Thyroid gland (tissue), 4 donors: ENCODE results near the gene MAP4K1. TPM values are rescaled to one million over a fixed set of nuclear protein-coding genes. Genes with fewer than 3 reads are reported as not detected.
"Not testable (repeated sequence)": the region's sequence is repeated elsewhere in the genome, so short reads cannot be mapped to it uniquely, and the experiment has no call there.

Experiments used
- DNase-seq, 2 donors: peaks; one replicate each; pipeline ENCODE4 v3.0.0-alpha.2; 2019
- H3K27ac ChIP-seq, 3 donors: fragments of 200-600 bp; sonication (generic); 1 replicate in 2 of 3; 2 replicates in 1 of 3; pipeline ENCODE4 v1.5.1; 2016 to 2019; ENCODE audit warnings: mild to moderate bottlenecking in 1 of 3, moderate library complexity in 1 of 3
- H3K27me3 ChIP-seq: fragments of 200-600 bp; sonication (generic); one replicate; pipeline ENCODE4 v1.5.1; 2019
- H3K36me3 ChIP-seq, 2 donors: fragments of 200-600 bp; sonication (generic); one replicate each; pipeline ENCODE4 v1.5.1; 2016 to 2019
- H3K4me1 ChIP-seq, 2 donors: fragments of 200-600 bp; sonication (generic); one replicate each; pipeline ENCODE4 v1.5.1; 2017 to 2019
- H3K4me3 ChIP-seq, 3 donors: fragments of 200-600 bp; sonication (generic); replicated peaks in 1 of 3; 1 replicate in 2 of 3; 2 replicates in 1 of 3; pipeline ENCODE4 v1.5.1; 2016; ENCODE audit warnings: mild to moderate bottlenecking in 1 of 3
- H3K9me3 ChIP-seq: fragments of 200-600 bp; sonication (generic); one replicate; pipeline ENCODE4 v1.5.1; 2017
- CTCF ChIP-seq, 6 experiments: fragments of 200-600 bp in 3 of 6; fragments of 450-650 bp in 3 of 6; sonication (generic) in 3 of 6; IDR thresholded peaks; one replicate each; pipeline ENCODE4 v1.5.1; 2016 to 2019; ENCODE audit warnings: antibody characterized with exemption in 6 of 6, mild to moderate bottlenecking in 2 of 6, inconsistent platforms in 1 of 6, moderate library complexity in 1 of 6
- POLR2A ChIP-seq, 2 donors: fragments of 450-650 bp; IDR thresholded peaks; one replicate each; pipeline ENCODE4 v1.6.1; 2017; ENCODE audit warnings: antibody characterized with exemption in 2 of 2, mild to moderate bottlenecking in 2 of 2, moderate library complexity in 1 of 2
- WGBS, 2 donors: methylation state at CpG; one replicate each; pipeline ENCODE4 v1.1.5; 2017; 5-methylcytosine and 5-hydroxymethylcytosine counted together
- intact Hi-C: fragments of 100-400 bp; cut with DNase I; formaldehyde crosslinking; loops from one replicate; pipeline ENCODE4 v1.15.1; 2023
- total RNA-seq, 4 donors: library from RNA; depleted of rRNA; stranded (reverse); fragments of >200 nt; gene quantifications; one replicate each; pipeline ENCODE4 v1.2.3, GENCODE V29; 2016

MAP4K1 gene
- total RNA-seq, 4 donors from 2014 or later: 0.83 to 9.7 (median 2.2) TPM

- TF ChIP-seq POLR2A (IDR thresholded peaks at IDR 0.05) (no peak), CTCF (IDR thresholded peaks at IDR 0.05) (no peak)
- no peaks in the 10 kb centered on the region for H3K9me3 ChIP-seq
- no peak overlapping the region for H3K4me3 ChIP-seq
- no peaks in the 10 kb centered on the region for H3K27me3 ChIP-seq
- H3K27ac ChIP-seq: no peak overlapping the region
- no peaks in the 10 kb centered on the region for H3K36me3 ChIP-seq
- intact Hi-C loops: no loop called here
- DNase-seq: no peak
- 93 to 100% methylated on average over 2 of the region's 2 CpGs for WGBS, 2 donors
- H3K4me1 ChIP-seq: no peaks in the 10 kb centered on the region
Measured at GRCh38 chr19:38587562-38587961, 30.2 kb downstream of the MAP4K1 start.

GRCh38 chr19:38583985-38584305, 33.8 kb downstream of the MAP4K1 start:
- Histone ChIP-seq H3K27me3 (no peaks in the 10 kb centered on the region), H3K27ac (no peak overlapping the region), H3K4me3 (no peak overlapping the region), H3K4me1 (no peaks in the 10 kb centered on the region), H3K9me3 (no peaks in the 10 kb centered on the region), H3K36me3 (no peaks in the 10 kb centered on the region)
- 83 to 91% methylated on average over 4 of the region's 4 CpGs for WGBS, 2 donors
- no peak for DNase-seq
- TF ChIP-seq CTCF (IDR thresholded peaks at IDR 0.05) (no peak), POLR2A (IDR thresholded peaks at IDR 0.05) (no peak)
- intact Hi-C loops: no loop called here

GRCh38 chr19:38583219-38583984, 34.4 kb downstream of the MAP4K1 start:
- Histone ChIP-seq H3K4me3 (no peak overlapping the region), H3K27ac (no peak overlapping the region), H3K9me3 (no peaks in the 10 kb centered on the region), H3K36me3 (no peaks in the 10 kb centered on the region), H3K27me3 (no peaks in the 10 kb centered on the region), H3K4me1 (no peaks in the 10 kb centered on the region)
- no peak for DNase-seq
- WGBS, 2 donors: 88 to 90% methylated on average over 14 of the region's 14 CpGs
- TF ChIP-seq POLR2A (IDR thresholded peaks at IDR 0.05) (no peak), CTCF (IDR thresholded peaks at IDR 0.05) (no peak)
- intact Hi-C loops: no loop called here

GRCh38 chr19:38580080-38580479, 37.7 kb downstream of the MAP4K1 start:
- Histone ChIP-seq H3K27me3 (no peaks in the 10 kb centered on the region), H3K9me3 (no peaks in the 10 kb centered on the region), H3K27ac (no peak overlapping the region), H3K4me1 (no peaks in the 10 kb centered on the region), H3K4me3 (no peak overlapping the region), H3K36me3 (no peaks in the 10 kb centered on the region)
- intact Hi-C loops: no loop called here
- no peak for DNase-seq
- 94 to 95% methylated on average over 14 to 15 of the region's 15 CpGs for WGBS, 2 donors
- TF ChIP-seq CTCF (IDR thresholded peaks at IDR 0.05) (no peak), POLR2A (IDR thresholded peaks at IDR 0.05) (no peak)

- H3K27me3 ChIP-seq, H3K4me3 ChIP-seq, H3K36me3 ChIP-seq, H3K9me3 ChIP-seq, intact Hi-C loops, H3K4me1 ChIP-seq, H3K27ac ChIP-seq: not testable (repeated sequence)
- WGBS, 2 donors: 47 to 57% methylated on average over 6 of the region's 6 CpGs
- peak; percentile 37 to 40 for DNase-seq
Measured at GRCh38 chr19:38579304-38579703, 38.4 kb downstream of the MAP4K1 start.
